IPS-20b (cell line): ENCODE measurements around the gene PHLDB2.

Experiments
- H3K27ac ChIP-seq: one replicate; pipeline ENCODE4 v1.5.1; 2013; ENCODE audit warnings: low read length
- H3K27me3 ChIP-seq: 2 replicates; pipeline ENCODE4 v1.6.1; 2013; ENCODE audit warnings: mild to moderate bottlenecking, low read length, inconsistent platforms; ENCODE audit not compliant: insufficient read depth
- H3K36me3 ChIP-seq: 2 replicates; pipeline ENCODE4 v1.6.1; 2013; ENCODE audit warnings: low read depth, mild to moderate bottlenecking, inconsistent platforms, low read length, moderate library complexity; ENCODE audit not compliant: insufficient read depth
- H3K4me1 ChIP-seq: 2 replicates; pipeline ENCODE4 v1.6.1; 2013; ENCODE audit warnings: mild to moderate bottlenecking, control low read depth, inconsistent platforms, low read length, moderate library complexity; ENCODE audit not compliant: insufficient read depth
- H3K4me3 ChIP-seq: 2 replicates; pipeline ENCODE4 v1.5.1; 2013; ENCODE audit warnings: mild to moderate bottlenecking, low read length, inconsistent platforms
- H3K9ac ChIP-seq: 2 replicates; pipeline ENCODE4 v1.6.1; 2013; ENCODE audit warnings: low read depth, mild to moderate bottlenecking, inconsistent platforms, low read length, moderate library complexity
- H3K9me3 ChIP-seq: 2 replicates; pipeline ENCODE4 v1.6.1; 2013; ENCODE audit warnings: mild to moderate bottlenecking, low read depth, low read length, inconsistent platforms; ENCODE audit not compliant: insufficient read depth

Gene PHLDB2

DNA sequence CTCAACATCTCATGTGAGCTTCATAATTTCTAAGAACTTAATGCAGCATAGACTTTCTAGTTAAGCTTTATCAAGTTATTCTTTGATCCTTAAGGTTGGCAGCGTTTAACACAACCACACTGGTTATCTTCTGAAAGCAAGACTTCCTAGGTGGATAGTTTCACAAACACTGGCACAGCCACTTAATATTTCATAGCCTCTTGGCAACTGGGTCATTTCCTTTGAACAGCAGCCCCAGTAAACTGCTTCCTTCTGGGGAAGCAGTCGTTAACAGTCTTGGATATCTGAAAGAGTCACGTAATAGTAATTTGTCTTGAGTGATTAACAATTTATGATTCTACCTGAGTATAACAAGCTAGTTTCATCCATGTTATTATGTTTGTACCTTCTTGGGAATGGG is 73.9 kb downstream of the PHLDB2 start:
- Histone ChIP-seq H3K27me3 (no peaks in the 10 kb centered on the region), H3K9ac (no peak overlapping the region), H3K4me1 (no peaks in the 10 kb centered on the region), H3K9me3 (no peaks in the 10 kb centered on the region), H3K27ac (no peak overlapping the region), H3K4me3 (no peak overlapping the region), H3K36me3 (0 out of 2 replicates have a peak, but pooled peaks cover 6% of the 10 kb centered on the region)

DNA sequence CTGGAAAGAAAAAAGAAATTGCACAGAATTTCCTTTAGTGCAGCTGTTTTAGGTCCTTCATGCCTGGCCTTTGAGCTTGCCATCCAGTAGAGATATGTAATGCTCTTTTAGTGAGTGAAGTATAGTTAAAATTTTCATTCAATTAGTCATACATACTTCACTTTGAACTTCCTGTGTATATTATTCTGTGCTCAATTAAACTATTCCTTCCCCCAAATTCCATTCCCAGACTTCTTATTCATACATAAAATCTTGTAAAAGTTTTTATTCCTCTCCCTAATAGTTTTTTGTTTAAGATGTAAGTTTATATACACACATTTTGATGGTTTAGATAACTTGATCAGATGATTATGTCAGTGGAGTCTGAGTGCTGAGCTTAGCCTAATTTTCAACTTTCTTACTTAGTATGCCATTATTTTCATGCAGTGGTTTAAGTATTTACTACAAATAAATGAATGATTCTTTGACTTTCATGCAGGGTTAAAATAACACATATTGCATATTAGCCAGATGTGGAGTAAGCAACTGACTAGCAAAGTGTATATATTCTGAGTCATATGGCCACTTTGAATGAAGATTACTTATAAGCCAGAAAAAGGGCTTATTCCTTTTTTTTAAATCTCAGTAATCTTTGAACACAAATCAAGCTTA is 77.3 kb downstream of the PHLDB2 start:
- no peak overlapping the region for H3K4me3 ChIP-seq
- H3K36me3 ChIP-seq, result peaks cover 26% of the 10 kb centered on the region; the same call in 1 of the 2 replicates
- no peaks in the 10 kb centered on the region for H3K4me1 ChIP-seq
- no peak overlapping the region for H3K27ac ChIP-seq
- no peaks in the 10 kb centered on the region for H3K27me3 ChIP-seq
- H3K9ac ChIP-seq, result no peak overlapping the region
- H3K9me3 ChIP-seq, result no peaks in the 10 kb centered on the region

DNA sequence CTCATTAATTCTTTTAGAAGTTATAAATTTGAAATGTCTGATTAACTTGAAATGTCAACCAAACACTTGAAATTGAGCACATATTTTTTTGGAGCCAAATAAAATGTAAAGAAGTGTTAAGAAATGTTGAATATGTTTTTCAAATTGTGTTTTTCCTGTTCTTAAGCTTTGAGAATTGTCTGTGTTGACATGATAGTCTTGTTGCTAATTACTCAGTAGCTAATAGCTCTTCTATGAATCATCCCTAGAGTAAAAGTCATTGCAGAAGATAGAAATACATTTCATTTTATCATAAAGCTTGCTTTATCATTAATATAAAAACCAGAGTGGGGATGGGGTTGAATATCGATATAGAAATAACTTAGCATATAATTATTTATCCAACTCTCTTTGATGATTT is 77.9 kb downstream of the PHLDB2 start:
- H3K36me3 ChIP-seq, result peaks cover 32% of the 10 kb centered on the region; the same call in 1 of the 2 replicates
- H3K4me3 ChIP-seq, result no peak overlapping the region
- H3K9ac ChIP-seq, result no peak overlapping the region
- H3K27me3 ChIP-seq, result no peaks in the 10 kb centered on the region
- no peak overlapping the region for H3K27ac ChIP-seq
- H3K4me1 ChIP-seq, result no peaks in the 10 kb centered on the region
- no peaks in the 10 kb centered on the region for H3K9me3 ChIP-seq

DNA sequence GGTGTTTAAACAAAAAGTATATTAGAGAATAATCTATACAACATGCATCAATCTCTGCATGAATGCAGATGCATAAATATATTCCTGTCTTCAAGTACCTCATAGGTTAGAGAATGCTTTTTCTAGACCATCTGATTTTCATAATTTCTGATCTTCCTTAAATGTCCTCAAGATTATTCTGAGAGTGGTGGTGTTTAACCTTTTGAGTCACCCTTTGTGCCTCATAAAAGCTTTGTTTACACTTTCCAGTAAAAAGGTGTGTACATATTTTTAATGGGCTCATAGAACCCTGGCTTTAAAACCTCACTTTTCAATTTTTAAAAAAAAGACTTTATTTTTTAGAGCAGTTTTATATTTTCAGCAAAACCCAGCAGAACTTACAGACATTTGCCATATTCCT is 78.8 kb downstream of the PHLDB2 start:
- no peaks in the 10 kb centered on the region for H3K27me3 ChIP-seq
- H3K9ac ChIP-seq, result no peak overlapping the region
- no peak overlapping the region for H3K27ac ChIP-seq
- H3K4me1 ChIP-seq, result no peaks in the 10 kb centered on the region
- no peak overlapping the region for H3K4me3 ChIP-seq
- peaks cover 27% of the 10 kb centered on the region; the same call in 1 of the 2 replicates for H3K36me3 ChIP-seq
- no peaks in the 10 kb centered on the region for H3K9me3 ChIP-seq

DNA sequence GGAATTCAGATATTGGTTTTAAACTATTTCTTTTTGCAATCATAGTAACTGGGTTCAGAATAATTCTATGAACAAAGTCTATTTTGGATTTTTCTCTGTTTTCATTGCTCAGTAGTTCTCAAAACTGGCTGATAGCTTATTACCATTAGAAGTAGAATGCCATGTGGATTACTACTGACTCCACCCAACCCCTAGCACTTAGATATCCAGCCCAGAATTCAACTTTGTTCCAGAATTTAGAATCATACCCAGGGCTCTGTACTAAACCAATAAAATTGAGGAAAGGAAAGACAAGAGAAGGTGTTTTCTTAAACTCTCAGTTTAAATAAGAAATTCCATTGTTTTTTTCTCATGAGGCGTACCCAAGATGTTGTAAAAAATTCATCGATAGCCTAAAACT is 80.8 kb downstream of the PHLDB2 start:
- peaks cover 36% of the 10 kb centered on the region; the same call in 1 of the 2 replicates for H3K36me3 ChIP-seq
- H3K27me3 ChIP-seq, result no peaks in the 10 kb centered on the region
- H3K4me1 ChIP-seq, result no peaks in the 10 kb centered on the region
- H3K9ac ChIP-seq, result no peak overlapping the region
- H3K27ac ChIP-seq, result no peak overlapping the region
- H3K4me3 ChIP-seq, result no peak overlapping the region
- no peaks in the 10 kb centered on the region for H3K9me3 ChIP-seq

DNA sequence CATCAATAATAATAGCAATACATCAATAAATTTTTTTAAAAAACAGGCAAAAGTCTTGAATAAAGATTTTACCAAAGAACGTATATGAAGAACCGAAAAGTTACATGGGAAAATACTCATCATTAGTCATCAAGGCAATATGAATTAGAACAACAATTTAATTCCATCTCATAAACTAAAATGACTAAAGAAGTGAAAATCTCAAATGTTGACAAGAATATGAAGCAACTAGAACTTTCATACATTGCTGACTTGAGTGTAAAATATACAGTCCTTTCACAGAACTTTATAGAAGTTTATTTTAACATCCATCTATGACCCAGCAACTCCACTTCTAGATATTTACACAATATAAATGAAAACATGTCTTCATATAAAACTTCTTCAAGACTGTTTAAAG is 84.5 kb downstream of the PHLDB2 start:
- peaks cover 39% of the 10 kb centered on the region; the same call in 1 of the 2 replicates for H3K36me3 ChIP-seq
- no peak overlapping the region for H3K27ac ChIP-seq
- no peak overlapping the region for H3K4me3 ChIP-seq
- no peak overlapping the region for H3K9ac ChIP-seq
- no peaks in the 10 kb centered on the region for H3K27me3 ChIP-seq
- H3K4me1 ChIP-seq, result no peaks in the 10 kb centered on the region
- no peaks in the 10 kb centered on the region for H3K9me3 ChIP-seq

DNA sequence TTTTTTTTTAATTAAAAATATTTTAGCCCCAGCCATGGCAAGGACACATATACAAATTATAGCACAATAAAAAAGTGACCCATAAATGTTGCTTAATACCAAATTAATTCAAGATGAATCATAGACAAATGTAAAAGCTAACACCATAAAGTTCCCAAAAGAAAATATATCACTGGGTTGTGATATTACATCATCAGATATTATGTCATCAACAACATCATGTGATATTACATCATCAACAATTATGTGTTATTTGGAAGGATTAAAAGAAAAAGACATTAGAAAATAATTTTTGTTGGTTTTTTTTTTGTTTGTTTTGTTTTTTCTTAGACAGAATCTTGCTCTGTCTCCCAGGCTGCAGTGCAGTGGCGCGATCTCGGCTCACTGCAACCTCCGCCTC is 85.3 kb downstream of the PHLDB2 start:
- peaks cover 38% of the 10 kb centered on the region; the same call in 1 of the 2 replicates for H3K36me3 ChIP-seq
- H3K9ac ChIP-seq, result no peak overlapping the region
- H3K4me1 ChIP-seq, result no peaks in the 10 kb centered on the region
- no peak overlapping the region for H3K27ac ChIP-seq
- no peaks in the 10 kb centered on the region for H3K9me3 ChIP-seq
- no peak overlapping the region for H3K4me3 ChIP-seq
- no peaks in the 10 kb centered on the region for H3K27me3 ChIP-seq

DNA sequence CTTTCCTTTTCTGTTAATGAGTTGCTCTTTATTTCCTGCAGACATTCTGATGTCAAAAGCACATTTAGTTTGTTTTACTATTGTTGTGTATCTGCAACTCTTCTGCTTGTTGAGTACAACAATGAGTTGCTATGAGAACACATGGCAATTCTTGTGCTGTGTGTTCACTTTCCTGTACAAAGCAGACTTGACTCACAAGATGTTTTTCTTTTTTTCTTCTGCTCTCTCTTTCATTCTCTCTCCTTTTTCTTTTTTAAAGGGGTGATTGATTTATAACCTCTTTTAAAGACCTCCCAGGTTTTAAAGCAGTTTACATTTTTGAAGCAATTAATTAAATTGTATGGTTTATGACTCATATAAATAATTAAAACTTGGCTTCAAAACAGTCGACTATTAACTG is 88.2 kb downstream of the PHLDB2 start:
- no peak overlapping the region for H3K4me3 ChIP-seq
- no peak overlapping the region for H3K9ac ChIP-seq
- H3K36me3 ChIP-seq, result peaks cover 13% of the 10 kb centered on the region; the same call in 1 of the 2 replicates
- no peak overlapping the region for H3K27ac ChIP-seq
- H3K4me1 ChIP-seq, result no peaks in the 10 kb centered on the region
- no peaks in the 10 kb centered on the region for H3K27me3 ChIP-seq
- H3K9me3 ChIP-seq, result no peaks in the 10 kb centered on the region

DNA sequence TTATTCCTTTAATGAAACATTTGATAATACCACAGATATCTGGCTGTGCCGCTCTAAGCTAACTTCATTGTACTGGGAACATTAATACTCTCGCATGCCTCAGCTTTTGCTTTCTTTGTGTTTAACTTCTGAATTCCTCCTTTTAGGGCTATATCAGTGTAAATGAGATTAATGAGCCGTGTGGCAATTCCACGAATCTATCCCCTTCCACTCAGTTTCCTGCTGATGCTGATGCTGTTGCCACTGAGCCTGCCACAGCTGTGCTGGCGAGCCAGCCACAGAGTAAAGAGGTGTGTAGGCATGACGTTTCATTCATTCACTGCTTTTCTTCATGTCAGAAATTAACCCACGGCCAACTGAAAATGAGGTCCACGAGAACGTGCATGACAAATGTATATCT is 89.7 kb downstream of the PHLDB2 start:
- Histone ChIP-seq H3K4me1 (no peaks in the 10 kb centered on the region; the same call in 1 of the 2 replicates), H3K36me3 (peaks cover 6% of the 10 kb centered on the region; the same call in 1 of the 2 replicates), H3K27ac (no peak overlapping the region), H3K27me3 (no peaks in the 10 kb centered on the region), H3K4me3 (no peak overlapping the region), H3K9ac (no peak overlapping the region), H3K9me3 (no peaks in the 10 kb centered on the region)

DNA sequence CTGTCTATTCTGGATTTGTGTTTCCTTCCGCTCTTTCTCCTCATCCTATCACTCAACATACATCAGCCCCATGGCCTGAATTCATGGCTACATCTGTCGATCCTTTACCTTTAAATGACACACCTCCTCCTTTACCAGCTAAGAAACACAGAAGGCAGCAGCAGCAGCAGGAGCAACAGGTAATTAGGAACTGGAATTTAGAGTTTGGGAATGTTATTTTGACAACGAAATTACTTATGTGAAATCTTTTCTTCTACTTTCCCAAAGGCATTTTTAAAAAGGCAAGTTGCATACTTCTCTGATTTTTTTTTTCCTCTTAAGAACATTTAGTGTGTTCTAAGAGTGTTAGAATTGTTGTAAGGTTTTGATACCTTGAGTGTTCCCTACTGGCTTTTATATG is 90.6 kb downstream of the PHLDB2 start:
- no peak overlapping the region for H3K9ac ChIP-seq
- H3K36me3 ChIP-seq, result peaks cover 3% of the 10 kb centered on the region; the same call in 1 of the 2 replicates
- H3K27me3 ChIP-seq, result no peaks in the 10 kb centered on the region
- H3K9me3 ChIP-seq, result no peaks in the 10 kb centered on the region
- peaks cover 9% of the 10 kb centered on the region for H3K4me1 ChIP-seq
- H3K4me3 ChIP-seq, result no peak overlapping the region
- H3K27ac ChIP-seq, result no peak overlapping the region

DNA sequence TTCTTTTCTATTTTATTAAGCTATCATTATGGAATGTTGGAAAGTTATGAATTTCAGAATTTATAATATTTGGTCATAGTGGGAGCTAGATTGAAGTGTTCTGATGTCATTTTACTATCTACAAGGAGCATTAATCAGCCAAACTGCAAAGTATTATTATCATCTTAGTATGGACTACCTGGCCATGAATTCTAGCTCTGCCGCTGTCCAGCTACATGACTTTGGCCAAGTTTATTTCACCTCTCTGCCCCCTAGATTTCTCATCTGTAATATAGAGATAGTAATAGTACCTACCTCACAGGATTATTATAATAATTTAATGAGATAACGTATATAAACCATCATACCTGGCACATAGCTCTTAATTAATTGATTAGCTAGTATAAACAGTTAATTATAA is 92.0 kb downstream of the PHLDB2 start:
- no peaks in the 10 kb centered on the region for H3K36me3 ChIP-seq
- no peak overlapping the region for H3K4me3 ChIP-seq
- H3K27me3 ChIP-seq, result no peaks in the 10 kb centered on the region
- H3K9ac ChIP-seq, result no peak overlapping the region
- no peak overlapping the region for H3K27ac ChIP-seq
- no peaks in the 10 kb centered on the region for H3K9me3 ChIP-seq
- H3K4me1 ChIP-seq, result peaks cover 9% of the 10 kb centered on the region

DNA sequence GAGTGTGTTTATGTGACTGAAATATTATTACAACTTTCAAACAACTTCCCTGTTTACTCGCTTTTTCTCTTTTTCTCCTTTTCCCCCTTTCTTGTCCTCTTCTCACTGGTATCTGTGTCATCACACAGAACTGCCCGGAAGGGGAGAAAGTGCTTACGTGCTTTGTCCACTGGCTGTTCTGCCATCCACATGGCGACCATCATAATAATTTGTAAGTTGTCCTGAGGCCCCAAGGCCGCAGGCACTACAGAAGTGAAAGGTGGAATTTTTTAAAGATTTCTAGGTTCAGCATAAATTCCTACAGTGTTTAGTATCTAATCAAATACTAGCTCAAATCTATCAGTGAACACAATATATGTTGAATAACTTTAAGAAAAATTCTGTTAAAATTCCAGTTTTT is 93.0 kb downstream of the PHLDB2 start:
- Histone ChIP-seq H3K4me3 (no peak overlapping the region), H3K4me1 (peaks cover 18% of the 10 kb centered on the region), H3K27ac (no peak overlapping the region), H3K9ac (no peak overlapping the region), H3K27me3 (no peaks in the 10 kb centered on the region), H3K36me3 (no peaks in the 10 kb centered on the region), H3K9me3 (no peaks in the 10 kb centered on the region)
